H1 (cell line): ENCODE results near the gene GPRIN3. TPM values are rescaled to one million over a fixed set of nuclear protein-coding genes. Genes with fewer than 3 reads are reported as not detected.

ENCODE experiments used
- CTCF ChIA-PET: fragments of 300-600 bp; sonication (Branson Sonifier 250); formaldehyde crosslinking; loops from one replicate; lab custom pipeline; 2021; ENCODE audit not compliant: partially characterized antibody; lab: Charles Lee
- POLR2A ChIA-PET: fragments of 300-600 bp; sonication (Branson Sonifier 250); formaldehyde crosslinking; loops from one replicate; lab custom pipeline; 2021; ENCODE audit warnings: inconsistent platforms; ENCODE audit not compliant: partially characterized antibody; lab: Charles Lee
- DNase-seq, 2 experiments: peaks; one replicate each; pipeline versions ENCODE4 v3.0.0 to v3.0.0-alpha.2; 2010 to 2022; ENCODE audit warnings: low spot score in 2 of 2, low read depth in 1 of 2, mixed read lengths in 1 of 2
- FAIRE-seq: peaks from 2 replicates; lab custom pipeline; 2011; peaks lifted over from hg19 to GRCh38; lab: Jason Lieb, UNC
- H2AFZ ChIP-seq: 2 replicates; pipeline ENCODE4 v1.8.1; 2012; ENCODE audit warnings: low read length, inconsistent platforms
- H2AK5ac ChIP-seq: 2 replicates; pipeline ENCODE4 v1.6.1; 2013; ENCODE audit warnings: low read depth, low read length
- H2BK120ac ChIP-seq: replicated peaks from 2 replicates; pipeline ENCODE3; 2013; ENCODE audit warnings: low read depth, low read length, inconsistent platforms
- H2BK12ac ChIP-seq: 2 replicates; pipeline ENCODE4 v1.6.1; 2013; ENCODE audit warnings: low read depth, low read length
- H2BK15ac ChIP-seq: 2 replicates; pipeline ENCODE4 v1.6.1; 2013; ENCODE audit warnings: low read length
- H2BK20ac ChIP-seq: 2 replicates; pipeline ENCODE4 v1.6.1; 2013; ENCODE audit warnings: low read length
- H2BK5ac ChIP-seq: 2 replicates; pipeline ENCODE4 v1.6.1; 2013; ENCODE audit warnings: low read depth, low read length
- H3K14ac ChIP-seq: 2 replicates; pipeline ENCODE4 v1.6.1; 2013; ENCODE audit warnings: inconsistent platforms; ENCODE audit not compliant: insufficient read length
- H3K18ac ChIP-seq: 2 replicates; pipeline ENCODE4 v1.6.1; 2013; ENCODE audit warnings: low read length; ENCODE audit errors: extremely low read depth
- H3K23ac ChIP-seq: 2 replicates; pipeline ENCODE4 v1.6.1; 2013; ENCODE audit warnings: inconsistent platforms; ENCODE audit not compliant: insufficient read length
- H3K23me2 ChIP-seq: 2 replicates; pipeline ENCODE4 v1.6.1; 2013; ENCODE audit warnings: low read depth, low read length
- H3K27ac ChIP-seq: 2 replicates; pipeline ENCODE4 v1.6.1; 2011; ENCODE audit warnings: low read depth, low read length, inconsistent platforms
- H3K27me3 ChIP-seq, 4 experiments: replicated peaks in 1 of 4; 1 replicate in 1 of 4; 2 replicates in 3 of 4; pipeline versions ENCODE4 v1.6.1 to v1.8.1; 2011 to 2013; ENCODE audit warnings: low read length in 3 of 4, mild to moderate bottlenecking in 3 of 4, inconsistent platforms in 2 of 4, mixed read lengths in 2 of 4, moderate library complexity in 1 of 4; ENCODE audit not compliant: control insufficient read depth in 3 of 4, insufficient read depth in 3 of 4; ENCODE audit errors: extremely low read depth in 1 of 4
- H3K36me3 ChIP-seq, 4 experiments: 2 replicates each; pipeline versions ENCODE4 v1.6.1 to v1.8.1; 2011 to 2013; ENCODE audit warnings: mild to moderate bottlenecking in 4 of 4, low read length in 3 of 4, moderate library complexity in 2 of 4, control low read depth in 1 of 4, inconsistent platforms in 1 of 4; ENCODE audit not compliant: insufficient read depth in 4 of 4, control insufficient read depth in 2 of 4
- H3K4ac ChIP-seq: replicated peaks from 2 replicates; pipeline ENCODE3; 2013; ENCODE audit warnings: low read length, low read depth, mixed read lengths, inconsistent platforms; ENCODE audit not compliant: insufficient read length
- H3K4me1 ChIP-seq, 4 experiments: replicated peaks in 1 of 4; 1 replicate in 1 of 4; 2 replicates in 3 of 4; pipeline versions ENCODE4 v1.6.1 to v1.8.1; 2011 to 2013; ENCODE audit warnings: low read length in 3 of 4, inconsistent platforms in 2 of 4, mixed read lengths in 1 of 4; ENCODE audit not compliant: insufficient read depth in 4 of 4, control insufficient read depth in 3 of 4
- H3K4me2 ChIP-seq, 2 experiments: 2 replicates each; pipeline versions ENCODE4 v1.6.1 to v1.8.1; 2011 to 2013; ENCODE audit warnings: low read depth in 2 of 2, low read length in 2 of 2, control low read depth in 1 of 2, inconsistent platforms in 1 of 2, mild to moderate bottlenecking in 1 of 2; ENCODE audit not compliant: insufficient read depth in 1 of 2
- H3K4me3 ChIP-seq, 4 experiments: fragments of 200-600, 300-600 bp in 1 of 4; sonication (generic), shearing (Covaris generic), sonication (Bioruptor Twin) in 1 of 4; 2 replicates each; pipeline versions ENCODE4 v1.5.1 to v1.8.1; 2011 to 2016; ENCODE audit warnings: low read length in 4 of 4, low read depth in 3 of 4, control low read depth in 2 of 4, inconsistent platforms in 2 of 4, mild to moderate bottlenecking in 2 of 4, mixed read lengths in 1 of 4, moderate library complexity in 1 of 4; ENCODE audit not compliant: insufficient read depth in 2 of 4; ENCODE audit errors: extremely low read depth in 1 of 4
- H3K56ac ChIP-seq: replicated peaks from 2 replicates; pipeline ENCODE3; 2013; ENCODE audit warnings: low read depth, mild to moderate bottlenecking, mixed read lengths, low read length, inconsistent platforms; ENCODE audit not compliant: insufficient read length
- H3K79me1 ChIP-seq: 2 replicates; pipeline ENCODE4 v1.6.1; 2013; ENCODE audit warnings: low read depth, low read length, control low read depth
- H3K79me2 ChIP-seq, 2 experiments: 2 replicates each; pipeline versions ENCODE4 v1.6.1 to v1.8.1; 2012 to 2013; ENCODE audit warnings: low read length in 2 of 2, mild to moderate bottlenecking in 2 of 2, inconsistent platforms in 1 of 2; ENCODE audit not compliant: insufficient read depth in 2 of 2, control insufficient read depth in 1 of 2
- H3K9ac ChIP-seq, 4 experiments: replicated peaks in 1 of 4; 1 replicate in 1 of 4; 2 replicates in 3 of 4; pipeline versions ENCODE4 v1.6.1 to v1.8.1; 2011 to 2013; ENCODE audit warnings: low read depth in 3 of 4, low read length in 3 of 4, control low read depth in 2 of 4, mild to moderate bottlenecking in 2 of 4, moderate library complexity in 2 of 4, inconsistent platforms in 1 of 4; ENCODE audit errors: extremely low read depth in 1 of 4
- H3K9me3 ChIP-seq, 2 experiments: 2 replicates each; pipeline versions ENCODE4 v1.6.1 to v1.8.1; 2012 to 2013; ENCODE audit warnings: mild to moderate bottlenecking in 2 of 2, moderate library complexity in 2 of 2, control low read depth in 1 of 2, inconsistent platforms in 1 of 2, low read depth in 1 of 2, low read length in 1 of 2, mixed read lengths in 1 of 2; ENCODE audit not compliant: insufficient read depth in 2 of 2
- H4K20me1 ChIP-seq, 2 experiments: replicated peaks in 1 of 2; 2 replicates each; pipeline versions ENCODE3 to v1.8.1; 2011 to 2013; ENCODE audit warnings: inconsistent platforms in 2 of 2, low read length in 2 of 2, mild to moderate bottlenecking in 1 of 2; ENCODE audit not compliant: insufficient read depth in 2 of 2, control insufficient read depth in 1 of 2
- H4K5ac ChIP-seq: 2 replicates; pipeline ENCODE4 v1.6.1; 2013; ENCODE audit warnings: low read length, low read depth, mixed read lengths, inconsistent platforms; ENCODE audit not compliant: insufficient read length
- H4K8ac ChIP-seq: 2 replicates; pipeline ENCODE4 v1.8.0; 2013; ENCODE audit warnings: mild to moderate bottlenecking, moderate library complexity, low read length, inconsistent platforms; ENCODE audit not compliant: insufficient read depth; ENCODE audit errors: extremely low read depth
- H4K91ac ChIP-seq: replicated peaks from 2 replicates; pipeline ENCODE3; 2013; ENCODE audit warnings: low read length, mixed read lengths, inconsistent platforms; ENCODE audit not compliant: insufficient read length
- BRCA1 ChIP-seq: IDR thresholded peaks from 2 replicates; pipeline ENCODE4 v1.6.1; 2012; ENCODE audit warnings: low read depth, low read length, improper control_type of control experiment
- EGR1 ChIP-seq: IDR thresholded peaks from 2 replicates; pipeline ENCODE4 v1.6.1; 2011; ENCODE audit warnings: low read depth, low read length, borderline replicate concordance
- PHF8 ChIP-seq: fragments of 200-600 bp; sonication (generic); conservative IDR thresholded peaks from 2 replicates; pipeline ENCODE4 v1.7.1; 2012; ENCODE audit warnings: low read depth, mild to moderate bottlenecking, inconsistent platforms, low read length, moderate library complexity
- SIX5 ChIP-seq: IDR thresholded peaks from 2 replicates; pipeline ENCODE4 v1.6.1; 2011; ENCODE audit warnings: mild to moderate bottlenecking, low read depth, low read length
- YY1 ChIP-seq: IDR thresholded peaks from 2 replicates; pipeline ENCODE4 v1.6.1; 2011; ENCODE audit warnings: low read depth, mild to moderate bottlenecking, low read length
- ZNF274 ChIP-seq: IDR thresholded peaks from 2 replicates; pipeline ENCODE4 v1.7.0; 2012; ENCODE audit warnings: low read length, borderline replicate concordance; ENCODE audit errors: extremely low read depth
- WGBS, 2 experiments: shearing (Covaris generic) in 1 of 2; methylation state at CpG; one replicate each; pipeline versions ENCODE4 v1.1.6 to v1.1.7; 2013 to 2015; ENCODE audit warnings: low lambda C conversion rate in 2 of 2, mixed read lengths in 2 of 2, inconsistent platforms in 1 of 2, low coverage in 1 of 2, missing lambda C conversion rate in 1 of 2; ENCODE audit not compliant: insufficient replicate concordance in 2 of 2, insufficient coverage in 1 of 2, insufficient read length in 1 of 2; ENCODE audit errors: extremely low coverage in 1 of 2, missing lambda C conversion rate in 1 of 2; 5-methylcytosine and 5-hydroxymethylcytosine counted together
- polyA plus RNA-seq, 7 experiments: library from polyadenylated mRNA; depleted of rRNA in 3 of 7; stranded (reverse) in 5 of 7; unstranded in 2 of 7; fragments of >200 nt in 5 of 7; fragments of 200-250 nt in 2 of 7; gene quantifications; 1 replicate in 5 of 7; 2 replicates in 1 of 7; 4 replicates in 1 of 7; pipeline versions ENCODE4 v1.2.1 to v1.2.3, GENCODE V29; 2011 to 2013; ENCODE audit warnings: missing spikeins in 2 of 7, mixed read lengths in 2 of 7
- total RNA-seq: library from RNA; stranded (reverse); fragmentation: NEBNext Ultra II Directional; extraction: Animal tissue kit (Norgen Biotek cat#: 25700); gene quantifications from 2 replicates; pipeline ENCODE4 v1.2.1, GENCODE V29; 2021

GPRIN3 gene
- total and polyA plus RNA-seq, 2 of the 8 experiments (the other 6 are each of a cell fraction or from before 2014, with no cell fraction given), result 0.17 to 1.4 TPM

DNA sequence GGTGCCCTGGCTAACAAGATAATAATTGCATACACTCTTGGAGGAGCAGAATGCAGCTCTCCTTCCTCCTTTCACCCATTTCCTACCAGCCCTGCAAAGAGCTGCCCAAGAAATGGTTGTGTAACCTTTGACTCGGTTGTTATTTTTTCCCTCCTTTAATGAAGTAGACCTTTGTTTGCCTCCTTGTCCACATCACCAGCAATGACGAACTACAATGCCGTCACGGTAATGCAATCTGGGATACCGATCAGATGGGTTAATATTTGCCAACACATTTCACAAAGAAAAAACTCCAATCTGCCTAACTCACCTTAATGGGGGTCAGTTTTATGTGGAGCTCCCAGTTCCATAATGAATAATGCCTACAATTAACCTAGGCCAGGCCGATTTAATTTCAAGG, 32.0 kb downstream of the GPRIN3 start:
- Histone ChIP-seq H2BK120ac (no peak overlapping the region), H4K91ac (no peak overlapping the region), H3K4ac (no peak overlapping the region), H3K27ac (no peak overlapping the region), H3K4me1 (no peaks in the 10 kb centered on the region), H3K79me2 (no peaks in the 10 kb centered on the region), H3K23me2 (no peaks in the 10 kb centered on the region), H3K56ac (no peak overlapping the region), H3K79me1 (no peaks in the 10 kb centered on the region), H4K8ac (no peak overlapping the region), H3K4me2 (no peak overlapping the region), H3K14ac (no peak overlapping the region), H3K36me3 (no peaks in the 10 kb centered on the region), H2AK5ac (no peak overlapping the region), H2BK15ac (no peak overlapping the region), H4K20me1 (no peaks in the 10 kb centered on the region), H2BK12ac (no peak overlapping the region), H2BK5ac (no peak overlapping the region), H3K4me3 (no peak overlapping the region), H2AFZ (no peak overlapping the region), H3K18ac (no peak overlapping the region), H3K9ac (no peak overlapping the region), H3K23ac (no peak overlapping the region), H2BK20ac (no peak overlapping the region), H3K27me3 (no peaks in the 10 kb centered on the region), H4K5ac (no peak overlapping the region), H3K9me3 (no peaks in the 10 kb centered on the region; a peak in 2 of 4 replicates)
- no peak for DNase-seq
- WGBS, 2 experiments, result 93% methylated on average over 6 of the region's 6 CpGs; no CpG with 5 or more reads in 1 of the 2 experiments
- FAIRE-seq, result no peak
- POLR2A ChIA-PET, result no interaction called here
- CTCF ChIA-PET, result interaction anchor here (0.9 to 1.4 kb wide), 3 partner anchors 17 to 20 kb away, joined by 3 to 5 read pairs (median 5); no protein-coding TSS in a partner anchor
- TF ChIP-seq SIX5, result no peak
- TF ChIP-seq EGR1, result no peak
- no peak for TF ChIP-seq PHF8
- no peak for TF ChIP-seq ZNF274
- TF ChIP-seq BRCA1, result no peak
- TF ChIP-seq YY1, result no peak
